Astrocyte of the cerebellum (primary cell): Measurements from ENCODE around the gene TMEM270.

ENCODE experiments used
- DNase-seq: peaks from one replicate; pipeline ENCODE4 v3.0.0-alpha.2; 2011; ENCODE audit warnings: low read depth
- H3K4me3 ChIP-seq: 2 replicates; pipeline ENCODE4 v1.5.1; 2011; ENCODE audit warnings: mild to moderate bottlenecking, low read depth, low read length, moderate library complexity
- CTCF ChIP-seq: IDR thresholded peaks from 2 replicates; pipeline ENCODE4 v1.5.1; 2012; ENCODE audit warnings: low read length, low read depth, moderate library complexity, mild to moderate bottlenecking; ENCODE audit errors: missing control alignments
- in situ Hi-C: cut with HindIII; loops from 2 replicates; pipeline ENCODE4 v1.10.0; 2017; ENCODE audit warnings: low sequenced_read_pairs

TMEM270 gene

DNA sequence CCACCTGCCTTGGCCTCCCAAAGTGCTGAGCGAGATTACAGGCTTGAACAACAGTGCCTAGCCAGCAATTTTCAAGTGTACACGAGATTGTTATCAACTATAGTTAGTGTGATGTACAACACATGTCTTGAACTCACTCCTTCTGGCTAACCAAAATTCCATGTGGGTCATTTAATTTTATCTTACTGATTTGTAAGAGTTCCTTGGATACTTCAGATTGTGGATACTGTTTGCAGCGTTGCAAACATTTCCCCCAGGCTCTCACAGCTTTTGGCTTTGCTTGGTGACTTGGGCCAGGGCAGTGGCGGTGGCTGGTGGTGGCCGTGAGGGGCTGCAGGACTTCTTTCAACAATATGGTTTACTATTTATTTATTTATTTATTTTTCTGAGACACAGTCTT lies 8.5 kb upstream of the TMEM270 start:
- in situ Hi-C loops = loop anchor here (25.0 kb wide), 1 partner anchor 535 kb away; no protein-coding TSS in a partner anchor
- TF ChIP-seq CTCF = no peak
- DNase-seq = no peak
- no peak overlapping the region for H3K4me3 ChIP-seq

GRCh38 chr7:73856941-73857340 lies 4.0 kb upstream of the TMEM270 start:
- DNase-seq = no peak
- H3K4me3 ChIP-seq = no peak overlapping the region
- in situ Hi-C loops = loop anchor here (25.0 kb wide), 1 partner anchor 530 kb away; no protein-coding TSS in a partner anchor
- no peak for TF ChIP-seq CTCF

- no peak overlapping the region for H3K4me3 ChIP-seq
- in situ Hi-C loops = loop anchor here (25.0 kb wide), 1 partner anchor 528 kb away; no protein-coding TSS in a partner anchor
- no peak for DNase-seq
- TF ChIP-seq CTCF = no peak
Observed at GRCh38 chr7:73858807-73859206, 2.2 kb upstream of the TMEM270 start.

DNA sequence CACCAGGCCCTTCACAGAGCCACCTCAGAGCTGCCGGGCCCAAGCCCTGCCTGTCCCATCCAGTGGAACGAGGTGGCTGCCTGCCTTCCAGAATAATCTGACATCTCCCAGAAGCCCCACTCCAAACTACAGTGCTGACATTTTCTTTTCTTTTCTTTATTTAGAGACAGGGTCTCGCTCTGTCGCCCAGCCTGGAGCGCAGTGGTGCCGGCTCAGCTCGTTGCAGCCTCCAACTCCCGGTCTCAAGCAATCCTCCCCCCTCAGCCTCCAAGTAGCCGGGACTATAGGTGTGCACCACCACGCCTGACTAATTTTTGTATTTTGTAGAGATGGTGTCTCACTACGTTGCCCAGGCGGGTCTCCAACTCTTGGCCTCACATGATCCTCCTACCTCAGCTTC lies 346 bp downstream of the TMEM270 start:
- H3K4me3 ChIP-seq = no peak overlapping the region
- in situ Hi-C loops = loop anchor here (25.0 kb wide), 1 partner anchor 526 kb away; no protein-coding TSS in a partner anchor
- no peak for DNase-seq
- TF ChIP-seq CTCF = no peak

DNA sequence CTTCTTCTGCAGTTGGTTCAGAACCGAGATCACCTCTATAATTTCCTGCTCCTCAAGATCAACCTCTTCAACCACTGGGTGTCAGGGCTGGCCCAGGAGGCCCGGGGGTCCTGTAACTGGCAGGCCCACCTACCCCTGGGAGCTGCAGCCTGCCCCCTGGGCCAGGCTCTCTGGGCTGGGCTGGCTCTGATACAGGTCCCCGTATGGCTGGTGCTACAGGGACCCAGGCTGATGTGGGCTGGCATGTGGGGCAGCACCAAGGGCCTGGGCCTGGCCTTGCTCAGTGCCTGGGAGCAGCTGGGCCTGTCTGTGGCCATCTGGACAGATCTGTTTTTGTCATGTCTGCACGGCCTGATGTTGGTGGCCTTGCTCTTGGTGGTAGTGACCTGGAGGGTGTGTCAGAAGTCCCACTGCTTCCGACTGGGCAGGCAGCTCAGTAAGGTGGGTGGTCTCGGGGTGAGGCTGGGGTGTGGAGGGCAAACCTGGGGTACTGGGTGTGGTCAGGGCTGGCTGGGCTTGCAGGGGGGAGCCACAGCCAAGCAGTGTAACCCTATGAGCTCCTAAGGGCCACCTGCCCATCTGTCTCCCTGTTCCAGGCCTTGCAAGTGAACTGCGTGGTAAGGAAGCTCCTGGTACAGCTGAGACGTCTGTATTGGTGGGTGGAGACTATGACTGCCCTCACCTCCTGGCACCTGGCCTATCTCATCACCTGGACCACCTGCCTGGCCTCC lies 4.2 kb downstream of the TMEM270 start:
- no peak for TF ChIP-seq CTCF
- in situ Hi-C loops = loop anchor here (5.0 to 25.0 kb wide), 2 partner anchors 152 to 522 kb away; no protein-coding TSS in a partner anchor
- H3K4me3 ChIP-seq = no peak overlapping the region
- DNase-seq = no peak

- no peak overlapping the region for H3K4me3 ChIP-seq
- in situ Hi-C loops = loop anchor here (5.0 to 25.0 kb wide), 2 partner anchors 151 to 521 kb away; no protein-coding TSS in a partner anchor
- TF ChIP-seq CTCF = peak; percentile 74
- no peak for DNase-seq
Observed at GRCh38 chr7:73865738-73866445, 4.9 kb downstream of the TMEM270 start.
